HepG2 (cell line): ENCODE data around the gene GBA2. TPM values are rescaled to one million over a fixed set of nuclear protein-coding genes. Genes with fewer than 3 reads are reported as not detected.

Source experiments
- BORCS8-MEF2B ChIP-seq: sonication (generic); formaldehyde crosslinking; IDR thresholded peaks from 2 replicates; pipeline ENCODE4 v1.8.0; 2022; ENCODE audit warnings: mild to moderate bottlenecking, missing genetic modification reagents
- HDAC1 ChIP-seq: sonication (generic); formaldehyde crosslinking; IDR thresholded peaks from 2 replicates; pipeline ENCODE4 v1.5.1; 2020; ENCODE audit warnings: mild to moderate bottlenecking, missing genetic modification reagents
- HHEX ChIP-seq: IDR thresholded peaks from 2 replicates; pipeline ENCODE4 v1.6.1; 2016; ENCODE audit warnings: control low read depth
- HMG20B ChIP-seq: conservative IDR thresholded peaks from 2 replicates; pipeline ENCODE4 v1.6.1; 2016; ENCODE audit warnings: missing genetic modification reagents, missing compliant biosample characterization
- HMGXB4 ChIP-seq, 2 experiments: sonication (generic) in 1 of 2; formaldehyde crosslinking in 1 of 2; IDR thresholded peaks; 2 replicates each; pipeline versions ENCODE4 v1.4.0 to v1.6.1; 2018 to 2020; ENCODE audit warnings: missing genetic modification reagents in 2 of 2, borderline replicate concordance in 1 of 2, low read depth in 1 of 2, mild to moderate bottlenecking in 1 of 2, missing biosample characterization in 1 of 2
- HOXA5 ChIP-seq: sonication (generic); formaldehyde crosslinking; IDR thresholded peaks from 2 replicates; pipeline ENCODE4 v1.4.0; 2020; ENCODE audit warnings: missing genetic modification reagents
- RORA ChIP-seq: sonication (generic); formaldehyde crosslinking; IDR thresholded peaks from 2 replicates; pipeline ENCODE4 v1.5.0; 2020; ENCODE audit warnings: mild to moderate bottlenecking, missing genetic modification reagents, moderate library complexity
- TGIF2 ChIP-seq: IDR thresholded peaks from 2 replicates; pipeline ENCODE4 v1.6.1; 2016; ENCODE audit warnings: control low read depth, missing compliant biosample characterization
- TRIM22 ChIP-seq: fragments of 450-650 bp; IDR thresholded peaks from 2 replicates; pipeline ENCODE4 v1.6.1; 2017
- ZMYM2 ChIP-seq: sonication (generic); formaldehyde crosslinking; IDR thresholded peaks from 2 replicates; pipeline ENCODE4 v1.8.0; 2022; ENCODE audit warnings: mild to moderate bottlenecking, missing genetic modification reagents
- ZNF12 ChIP-seq: sonication (generic); formaldehyde crosslinking; IDR thresholded peaks from 2 replicates; pipeline ENCODE4 v1.5.0; 2020; ENCODE audit warnings: missing genetic modification reagents
- ZNF563 ChIP-seq: sonication (generic); formaldehyde crosslinking; IDR thresholded peaks from 2 replicates; pipeline ENCODE4 v1.8.0; 2022; ENCODE audit warnings: mild to moderate bottlenecking, moderate library complexity, missing genetic modification reagents
- ZNF770 ChIP-seq: sonication (generic); formaldehyde crosslinking; IDR thresholded peaks from 2 replicates; pipeline ENCODE4 v1.5.0; 2020; ENCODE audit warnings: mild to moderate bottlenecking, missing genetic modification reagents
- ZNF891 ChIP-seq: sonication (generic); formaldehyde crosslinking; IDR thresholded peaks from 2 replicates; pipeline ENCODE4 v1.5.0; 2020; ENCODE audit warnings: mild to moderate bottlenecking, missing genetic modification reagents
- polyA plus RNA-seq, 8 experiments: library from polyadenylated mRNA; depleted of rRNA in 3 of 8; stranded (reverse) in 7 of 8; unstranded in 1 of 8; fragments of >200 nt; fragmentation: Illumina TruSeq in 4 of 8; extraction: Trizol in 4 of 8; gene quantifications; 2 replicates each; pipeline versions ENCODE4 v1.2.1 to v1.2.3, GENCODE V29; 2011 to 2016; ENCODE audit warnings: low read depth in 4 of 8, missing spikeins in 1 of 8, mixed read lengths in 1 of 8; ENCODE audit not compliant: insufficient read depth in 1 of 8
- total RNA-seq, 5 experiments: library from RNA; depleted of rRNA; stranded (reverse); fragments of >200 nt; fragmentation: Illumina TruSeq; extraction: Trizol; gene quantifications; 2 replicates each; pipeline ENCODE4 v1.2.3, GENCODE V29; 2016; ENCODE audit warnings: low read depth in 1 of 5
- TF ChIP-seq, protein P1 (sequence below): sonication (generic); formaldehyde crosslinking; IDR thresholded peaks from 2 replicates; pipeline ENCODE4 v1.5.0; 2020; ENCODE audit warnings: mild to moderate bottlenecking, missing genetic modification reagents, borderline replicate concordance
- TF ChIP-seq, protein P2 (sequence below): sonication (generic); formaldehyde crosslinking; IDR thresholded peaks from 2 replicates; pipeline ENCODE4 v1.8.0; 2022; ENCODE audit warnings: missing genetic modification reagents, mild to moderate bottlenecking, inconsistent platforms, borderline replicate concordance
- TF ChIP-seq, protein P3 (sequence below), 2 experiments: sonication (generic) in 1 of 2; formaldehyde crosslinking in 1 of 2; IDR thresholded peaks; 2 replicates each; pipeline versions ENCODE4 v1.5.1 to v1.6.1; 2011 to 2020; ENCODE audit warnings: borderline replicate concordance in 1 of 2, low read depth in 1 of 2, low read length in 1 of 2, mild to moderate bottlenecking in 1 of 2, missing genetic modification reagents in 1 of 2, moderate library complexity in 1 of 2

GBA2 gene
- total and polyA plus RNA-seq, 2 of the 13 experiments (the other 11 are each of a cell fraction or from before 2014, with no cell fraction given) = 37.5 to 86.1 TPM

DNA sequence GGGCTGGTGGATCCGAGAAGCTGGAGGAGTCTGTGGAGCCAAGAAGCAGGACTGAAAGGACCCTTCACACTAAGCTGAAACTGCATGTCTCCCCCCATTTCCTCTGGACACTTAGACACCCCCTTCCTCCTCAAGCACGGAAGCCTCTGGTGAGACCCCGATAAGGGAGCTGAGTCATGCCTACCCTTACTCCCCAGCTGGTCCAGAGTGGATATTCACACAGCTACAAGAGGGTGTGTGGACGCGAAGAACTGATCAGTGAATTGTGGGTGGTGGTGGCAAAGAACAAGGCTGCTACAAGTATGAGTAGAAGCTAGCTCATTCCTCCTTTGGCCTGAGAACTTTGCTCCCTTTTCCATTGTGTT is 21.4 kb downstream of the GBA2 start (continued):
- no peak for TF ChIP-seq ZNF563
- TF ChIP-seq HDAC1 (CRISPR knock-in tag) = no peak
- TF ChIP-seq, protein P1, sequence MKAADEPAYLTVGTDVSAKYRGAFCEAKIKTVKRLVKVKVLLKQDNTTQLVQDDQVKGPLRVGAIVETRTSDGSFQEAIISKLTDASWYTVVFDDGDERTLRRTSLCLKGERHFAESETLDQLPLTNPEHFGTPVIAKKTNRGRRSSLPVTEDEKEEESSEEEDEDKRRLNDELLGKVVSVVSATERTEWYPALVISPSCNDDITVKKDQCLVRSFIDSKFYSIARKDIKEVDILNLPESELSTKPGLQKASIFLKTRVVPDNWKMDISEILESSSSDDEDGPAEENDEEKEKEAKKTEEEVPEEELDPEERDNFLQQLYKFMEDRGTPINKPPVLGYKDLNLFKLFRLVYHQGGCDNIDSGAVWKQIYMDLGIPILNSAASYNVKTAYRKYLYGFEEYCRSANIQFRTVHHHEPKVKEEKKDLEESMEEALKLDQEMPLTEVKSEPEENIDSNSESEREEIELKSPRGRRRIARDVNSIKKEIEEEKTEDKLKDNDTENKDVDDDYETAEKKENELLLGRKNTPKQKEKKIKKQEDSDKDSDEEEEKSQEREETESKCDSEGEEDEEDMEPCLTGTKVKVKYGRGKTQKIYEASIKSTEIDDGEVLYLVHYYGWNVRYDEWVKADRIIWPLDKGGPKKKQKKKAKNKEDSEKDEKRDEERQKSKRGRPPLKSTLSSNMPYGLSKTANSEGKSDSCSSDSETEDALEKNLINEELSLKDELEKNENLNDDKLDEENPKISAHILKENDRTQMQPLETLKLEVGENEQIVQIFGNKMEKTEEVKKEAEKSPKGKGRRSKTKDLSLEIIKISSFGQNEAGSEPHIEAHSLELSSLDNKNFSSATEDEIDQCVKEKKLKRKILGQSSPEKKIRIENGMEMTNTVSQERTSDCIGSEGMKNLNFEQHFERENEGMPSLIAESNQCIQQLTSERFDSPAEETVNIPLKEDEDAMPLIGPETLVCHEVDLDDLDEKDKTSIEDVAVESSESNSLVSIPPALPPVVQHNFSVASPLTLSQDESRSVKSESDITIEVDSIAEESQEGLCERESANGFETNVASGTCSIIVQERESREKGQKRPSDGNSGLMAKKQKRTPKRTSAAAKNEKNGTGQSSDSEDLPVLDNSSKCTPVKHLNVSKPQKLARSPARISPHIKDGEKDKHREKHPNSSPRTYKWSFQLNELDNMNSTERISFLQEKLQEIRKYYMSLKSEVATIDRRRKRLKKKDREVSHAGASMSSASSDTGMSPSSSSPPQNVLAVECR (CRISPR knock-in tag) = no peak
- TF ChIP-seq ZNF12 (CRISPR knock-in tag) = peak; percentile 48; the same call in 1 of the 2 replicates
- TF ChIP-seq ZNF770 = no peak
- TF ChIP-seq, protein P2, sequence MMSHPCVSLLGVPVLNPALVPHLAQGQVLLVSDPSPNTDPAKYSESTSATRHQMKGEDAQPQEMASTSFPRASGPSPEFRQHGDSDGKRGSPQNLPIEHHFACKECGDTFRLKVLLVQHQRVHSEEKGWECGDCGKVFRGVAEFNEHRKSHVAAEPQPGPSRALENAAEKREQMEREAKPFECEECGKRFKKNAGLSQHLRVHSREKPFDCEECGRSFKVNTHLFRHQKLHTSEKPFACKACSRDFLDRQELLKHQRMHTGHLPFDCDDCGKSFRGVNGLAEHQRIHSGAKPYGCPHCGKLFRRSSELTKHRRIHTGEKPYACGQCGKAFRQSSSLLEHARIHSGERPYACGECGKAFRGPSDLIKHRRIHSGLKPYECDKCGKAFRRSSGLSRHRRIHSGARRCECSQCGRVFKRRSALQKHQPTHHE (CRISPR knock-in tag) = no peak
- no peak for TF ChIP-seq TRIM22
- TF ChIP-seq RORA = no peak
- no peak for TF ChIP-seq BORCS8-MEF2B (CRISPR knock-in tag)
- TF ChIP-seq TGIF2 = no peak
- no peak for TF ChIP-seq HMG20B (CRISPR knock-in tag)
- TF ChIP-seq ZNF891 (CRISPR knock-in tag) = no peak
- TF ChIP-seq HOXA5 (CRISPR knock-in tag) = no peak
- no peak for TF ChIP-seq HHEX (CRISPR knock-in tag)
- no peak for TF ChIP-seq ZMYM2
- 0 out of 4 replicates have a peak, but pooled peaks of 1 of the 2 experiments have one; percentile 6 for TF ChIP-seq HMGXB4 (CRISPR knock-in tag; IDR thresholded peaks at IDR 0.05; ENCODE audit: borderline replicate concordance in 1 of 2, low read depth in 1 of 2)
- TF ChIP-seq, protein P3, sequence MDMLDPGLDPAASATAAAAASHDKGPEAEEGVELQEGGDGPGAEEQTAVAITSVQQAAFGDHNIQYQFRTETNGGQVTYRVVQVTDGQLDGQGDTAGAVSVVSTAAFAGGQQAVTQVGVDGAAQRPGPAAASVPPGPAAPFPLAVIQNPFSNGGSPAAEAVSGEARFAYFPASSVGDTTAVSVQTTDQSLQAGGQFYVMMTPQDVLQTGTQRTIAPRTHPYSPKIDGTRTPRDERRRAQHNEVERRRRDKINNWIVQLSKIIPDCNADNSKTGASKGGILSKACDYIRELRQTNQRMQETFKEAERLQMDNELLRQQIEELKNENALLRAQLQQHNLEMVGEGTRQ (IDR thresholded peaks at IDR 0.05; ENCODE audit: low read depth, low read length) = no peak
- TF ChIP-seq, protein P3 (CRISPR knock-in tag; IDR thresholded peaks at IDR 0.05; ENCODE audit: borderline replicate concordance) = no peak
